GM12864 (cell line): ENCODE results near the gene ZBTB4.

Experiments used
- DNase-seq: peaks from one replicate; pipeline ENCODE4 v3.0.0-alpha.2; 2011; ENCODE audit warnings: low read depth
- H3K4me3 ChIP-seq: 2 replicates; pipeline ENCODE4 v1.5.1; 2011; ENCODE audit warnings: mild to moderate bottlenecking, low read depth, low read length, control low read depth
- TF ChIP-seq, protein P1 (sequence below): IDR thresholded peaks from 2 replicates; pipeline ENCODE4 v1.5.1; 2011; ENCODE audit warnings: low read depth, mild to moderate bottlenecking, moderate library complexity, low read length, control low read depth, inconsistent platforms; ENCODE audit errors: missing control alignments

The ZBTB4 gene

DNA sequence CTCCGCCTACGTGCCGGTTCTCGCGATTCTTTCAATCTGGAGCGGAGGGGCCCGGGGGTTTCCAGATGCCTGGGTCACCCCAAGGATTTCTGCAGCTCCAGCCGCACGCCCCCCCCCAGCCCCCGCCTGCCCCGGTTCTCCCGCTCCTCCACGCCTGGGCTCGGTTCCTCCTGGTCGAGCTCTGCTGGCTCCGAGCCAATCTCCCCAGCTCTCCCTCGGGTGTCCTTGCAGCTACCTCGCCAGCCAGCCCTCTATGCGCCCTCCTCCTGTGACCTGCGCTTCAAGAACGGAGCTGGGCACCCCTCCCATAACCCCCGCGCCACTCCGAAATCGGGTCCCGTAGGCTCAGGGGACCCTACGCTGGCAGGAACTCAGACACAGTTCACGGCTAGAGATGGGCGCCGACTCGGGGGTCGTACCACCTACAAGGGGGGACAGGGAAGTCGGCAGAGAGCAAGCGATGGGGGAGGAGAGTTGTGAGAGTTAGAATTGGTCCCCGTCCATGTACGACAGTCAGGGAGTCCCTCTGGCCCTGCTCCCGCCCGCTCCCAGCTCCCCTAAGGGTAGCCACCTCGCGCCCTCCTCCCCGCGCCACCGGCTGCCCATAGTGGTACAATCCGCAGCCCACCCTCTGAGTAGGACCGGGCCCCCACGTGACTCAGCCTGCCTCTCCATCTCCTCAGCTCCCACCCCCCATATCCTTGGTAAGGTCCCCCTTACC is 39.2 kb downstream of the ZBTB4 start:
- peak overlapping the region; percentile 45 for H3K4me3 ChIP-seq
- TF ChIP-seq, protein P1, sequence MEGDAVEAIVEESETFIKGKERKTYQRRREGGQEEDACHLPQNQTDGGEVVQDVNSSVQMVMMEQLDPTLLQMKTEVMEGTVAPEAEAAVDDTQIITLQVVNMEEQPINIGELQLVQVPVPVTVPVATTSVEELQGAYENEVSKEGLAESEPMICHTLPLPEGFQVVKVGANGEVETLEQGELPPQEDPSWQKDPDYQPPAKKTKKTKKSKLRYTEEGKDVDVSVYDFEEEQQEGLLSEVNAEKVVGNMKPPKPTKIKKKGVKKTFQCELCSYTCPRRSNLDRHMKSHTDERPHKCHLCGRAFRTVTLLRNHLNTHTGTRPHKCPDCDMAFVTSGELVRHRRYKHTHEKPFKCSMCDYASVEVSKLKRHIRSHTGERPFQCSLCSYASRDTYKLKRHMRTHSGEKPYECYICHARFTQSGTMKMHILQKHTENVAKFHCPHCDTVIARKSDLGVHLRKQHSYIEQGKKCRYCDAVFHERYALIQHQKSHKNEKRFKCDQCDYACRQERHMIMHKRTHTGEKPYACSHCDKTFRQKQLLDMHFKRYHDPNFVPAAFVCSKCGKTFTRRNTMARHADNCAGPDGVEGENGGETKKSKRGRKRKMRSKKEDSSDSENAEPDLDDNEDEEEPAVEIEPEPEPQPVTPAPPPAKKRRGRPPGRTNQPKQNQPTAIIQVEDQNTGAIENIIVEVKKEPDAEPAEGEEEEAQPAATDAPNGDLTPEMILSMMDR = no peak
- DNase-seq = no peak

DNA sequence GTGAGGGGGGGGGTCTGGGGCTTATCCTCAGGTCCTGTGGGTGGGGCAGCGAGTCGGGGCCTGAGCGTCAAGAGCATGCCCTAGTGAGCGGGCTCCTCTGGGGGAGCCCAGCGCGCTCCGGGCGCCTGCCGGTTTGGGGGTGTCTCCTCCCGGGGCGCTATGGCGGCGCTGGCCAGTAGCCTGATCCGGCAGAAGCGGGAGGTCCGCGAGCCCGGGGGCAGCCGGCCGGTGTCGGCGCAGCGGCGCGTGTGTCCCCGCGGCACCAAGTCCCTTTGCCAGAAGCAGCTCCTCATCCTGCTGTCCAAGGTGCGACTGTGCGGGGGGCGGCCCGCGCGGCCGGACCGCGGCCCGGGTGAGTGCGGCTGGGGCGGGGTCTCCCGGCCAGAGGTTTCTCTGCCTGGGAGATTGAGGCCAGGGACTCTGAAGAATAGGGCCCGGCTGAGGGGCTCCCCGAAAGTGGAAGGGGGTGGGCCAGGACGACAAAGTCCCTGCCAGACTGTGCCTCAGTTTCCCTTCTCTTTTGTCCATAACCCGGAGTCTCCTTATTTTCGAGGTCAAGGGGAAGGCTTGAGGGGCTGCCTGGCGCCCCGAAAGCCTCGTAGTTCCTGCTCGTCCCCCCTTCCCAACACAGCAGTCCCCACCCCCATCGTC is 39.8 kb downstream of the ZBTB4 start, which contains the start of gene FGF11:
Gene FGF11, plus strand, starts transcription at position 51 of the 651 bp plus-strand sequence. Its CDS starts 109 bp downstream, at position 160.
- peak within 1 kb of the TSS; percentile 45 for H3K4me3 ChIP-seq
- DNase-seq = no peak
- TF ChIP-seq, protein P1 = no peak

DNA sequence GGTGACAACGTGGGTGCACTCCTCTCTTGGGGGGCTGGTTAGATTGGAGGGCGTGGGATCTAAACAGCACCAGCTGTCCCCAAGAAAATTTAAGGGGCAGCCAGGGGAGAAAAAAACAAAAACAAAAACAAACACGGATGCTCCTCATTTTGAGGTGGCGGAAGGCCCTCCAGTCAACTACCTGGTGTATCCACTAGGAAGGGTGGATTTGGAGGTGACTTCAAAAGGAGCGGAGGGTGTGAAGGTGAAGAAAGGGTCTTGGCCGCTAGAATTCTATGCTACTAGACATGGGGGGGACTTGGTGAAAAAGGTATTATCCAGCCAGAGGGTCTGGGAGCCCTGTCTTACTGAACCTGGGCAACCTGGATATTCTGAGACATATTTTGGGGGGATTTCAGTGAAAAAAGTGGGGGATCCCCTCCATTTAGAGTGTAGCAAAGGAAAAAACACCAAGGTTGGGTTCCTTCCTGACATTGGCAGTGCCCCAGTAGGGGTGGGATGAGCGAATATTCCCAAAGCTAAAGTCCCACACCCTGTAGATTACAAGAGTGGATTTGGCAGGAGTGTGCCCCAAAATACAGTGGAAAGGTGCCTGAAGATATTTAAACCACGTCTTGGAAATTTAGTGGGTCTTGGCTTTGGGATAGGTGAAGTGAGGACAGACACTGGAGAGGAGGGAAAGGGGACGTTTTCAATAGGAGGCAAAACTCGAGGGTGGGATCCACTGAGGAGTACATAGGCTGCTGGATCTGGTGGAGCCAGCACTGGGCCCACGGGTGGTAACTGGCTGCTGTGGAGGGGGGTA is 40.6 kb downstream of the ZBTB4 start:
- TF ChIP-seq, protein P1 = no peak
- H3K4me3 ChIP-seq = peak overlapping the region; percentile 45
- no peak for DNase-seq

DNA sequence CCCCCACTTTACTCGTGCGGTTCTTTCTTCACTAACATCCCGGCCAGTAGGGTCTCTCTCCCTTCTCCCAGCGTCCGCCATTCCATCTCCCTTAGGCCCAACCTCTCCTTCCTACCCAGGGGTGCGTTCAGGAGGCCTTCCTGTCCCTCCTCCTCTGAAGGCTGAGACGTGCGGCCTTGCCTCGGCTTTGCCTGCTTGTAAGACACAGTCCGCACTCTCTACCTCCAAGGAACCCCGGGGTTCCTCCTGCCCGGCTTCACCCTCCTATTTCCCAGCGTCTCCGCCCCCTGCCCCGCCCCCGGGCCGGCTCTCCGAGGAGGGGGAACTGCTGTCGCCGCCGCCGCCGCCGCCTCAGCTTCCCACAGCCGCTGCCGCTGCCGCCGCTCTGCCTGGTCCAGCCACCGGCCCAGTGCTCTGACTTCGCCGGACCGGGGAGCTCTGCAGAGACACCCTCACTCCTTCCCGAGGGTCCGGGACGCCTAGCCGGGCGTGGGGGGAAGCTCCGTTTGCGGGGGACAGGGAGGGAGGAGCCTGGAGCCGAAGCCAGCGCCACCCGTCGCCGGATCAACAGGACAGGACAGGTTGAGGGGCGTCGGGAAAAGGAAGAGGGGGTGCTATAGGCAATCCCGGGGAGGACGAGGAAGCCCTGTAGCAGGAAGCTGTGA is 41.3 kb downstream of the ZBTB4 start:
- TF ChIP-seq, protein P1 = no peak
- DNase-seq = no peak
- H3K4me3 ChIP-seq = peak overlapping the region; percentile 45

DNA sequence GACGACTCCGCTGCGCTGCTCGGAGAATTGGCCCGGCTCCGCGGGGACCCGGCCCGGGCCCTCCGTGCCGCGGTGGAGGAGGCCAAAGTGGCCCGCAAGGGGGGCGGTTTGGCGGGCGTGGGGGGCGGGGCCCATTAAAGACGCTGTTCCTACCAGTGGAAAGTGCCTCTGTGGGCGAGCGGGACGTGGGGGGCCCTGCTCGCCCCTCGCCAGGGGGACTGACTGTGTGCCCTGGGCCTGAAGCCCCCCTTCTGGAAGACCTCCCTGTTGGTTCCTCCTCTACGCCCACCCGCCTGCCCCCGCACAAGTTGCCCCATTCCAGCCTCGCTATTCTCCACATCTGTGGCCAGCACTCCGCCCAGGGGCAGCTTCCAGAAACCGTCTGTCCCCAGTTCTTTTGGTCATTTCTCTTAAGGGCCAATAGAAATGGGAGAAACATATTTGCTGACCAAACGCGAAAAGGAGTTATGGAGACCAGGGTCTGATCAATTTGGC is 42.0 kb downstream of the ZBTB4 start:
- no peak overlapping the region for H3K4me3 ChIP-seq
- DNase-seq = no peak
- TF ChIP-seq, protein P1 = no peak

DNA sequence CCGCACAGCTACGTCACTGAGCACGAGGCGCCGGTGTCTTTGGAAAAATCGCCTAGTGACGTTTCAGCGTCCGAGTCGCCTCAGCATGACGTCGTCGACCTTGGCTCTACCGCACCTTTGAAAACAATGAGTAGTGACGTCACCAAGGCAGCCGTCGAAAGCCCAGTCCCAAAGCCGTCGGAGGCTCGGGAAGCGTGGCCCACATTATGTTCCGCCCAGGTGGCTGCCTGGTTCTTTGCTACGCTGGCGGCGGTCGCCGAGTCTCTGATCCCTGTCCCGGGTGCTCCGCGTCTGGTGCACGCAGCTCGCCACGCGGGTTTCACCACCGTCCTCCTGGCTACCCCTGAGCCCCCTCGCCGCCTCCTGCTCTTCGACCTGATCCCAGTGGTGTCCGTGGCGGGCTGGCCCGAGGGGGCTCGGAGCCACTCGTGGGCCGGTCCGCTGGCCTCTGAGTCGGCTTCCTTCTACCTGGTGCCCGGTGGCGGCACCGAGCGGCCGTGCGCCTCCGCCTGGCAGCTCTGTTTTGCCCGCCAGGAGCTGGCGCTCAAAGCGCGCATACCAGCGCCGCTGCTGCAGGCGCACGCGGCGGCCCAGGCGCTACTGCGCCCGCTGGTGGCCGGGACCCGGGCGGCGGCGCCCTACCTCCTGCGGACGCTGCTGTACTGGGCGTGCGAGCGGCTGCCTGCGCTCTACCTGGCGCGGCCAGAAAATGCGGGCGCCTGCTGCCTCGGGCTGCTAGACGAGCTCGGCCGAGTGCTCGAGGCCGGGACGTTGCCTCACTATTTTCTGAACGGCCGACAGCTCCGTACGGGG is 42.7 kb downstream of the ZBTB4 start:
- no peak for DNase-seq
- peak overlapping the region; percentile 63 for H3K4me3 ChIP-seq
- TF ChIP-seq, protein P1 = peak; percentile 77
